ENCODE data around the gene ST8SIA5.
"Not testable (repeated sequence)": the region's sequence is repeated elsewhere in the genome, so short reads cannot be mapped to it uniquely, and the experiment has no call there.

Gene ST8SIA5

GRCh38 chr18:46756559-46757201 lies at the start of gene ST8SIA5:
TSS of gene ST8SIA5 (minus strand) at chr18:46757053. CDS start at chr18:46756508, 545 bp downstream.
- H3K4me3 ChIP-seq (ENCODE audit: low read depth, low read length), result peak within 1 kb of the TSS; percentile 45

- not testable (repeated sequence) for H3K4me3 ChIP-seq (ENCODE audit: low read depth, low read length)
Measured at GRCh38 chr18:46795945-46796344, 39.1 kb upstream of the ST8SIA5 start.

- H3K4me3 ChIP-seq (ENCODE audit: low read depth, low read length), result no peak overlapping the region
Measured at GRCh38 chr18:46794607-46795006, 37.8 kb upstream of the ST8SIA5 start.

GRCh38 chr18:46793565-46793964 lies 36.7 kb upstream of the ST8SIA5 start:
- H3K4me3 ChIP-seq (ENCODE audit: low read depth, low read length), result no peak overlapping the region

GRCh38 chr18:46789088-46789487 lies 32.2 kb upstream of the ST8SIA5 start:
- no peak overlapping the region for H3K4me3 ChIP-seq (ENCODE audit: low read depth, low read length)

GRCh38 chr18:46787674-46788073 lies 30.8 kb upstream of the ST8SIA5 start:
- H3K4me3 ChIP-seq (ENCODE audit: low read depth, low read length), result no peak overlapping the region

GRCh38 chr18:46772357-46772756 lies 15.5 kb upstream of the ST8SIA5 start:
- H3K4me3 ChIP-seq (ENCODE audit: low read depth, low read length), result no peak overlapping the region

- no peak overlapping the region for H3K4me3 ChIP-seq (ENCODE audit: low read depth, low read length)
Measured at GRCh38 chr18:46771141-46771540, 14.3 kb upstream of the ST8SIA5 start.

GRCh38 chr18:46770708-46771107 lies 13.9 kb upstream of the ST8SIA5 start:
- H3K4me3 ChIP-seq (ENCODE audit: low read depth, low read length), result no peak overlapping the region

GRCh38 chr18:46768166-46768921 lies 11.5 kb upstream of the ST8SIA5 start:
- no peak overlapping the region for H3K4me3 ChIP-seq (ENCODE audit: low read depth, low read length)

- H3K4me3 ChIP-seq (ENCODE audit: low read depth, low read length), result no peak overlapping the region
Measured at GRCh38 chr18:46767217-46767616, 10.4 kb upstream of the ST8SIA5 start.

- no peak overlapping the region for H3K4me3 ChIP-seq (ENCODE audit: low read depth, low read length)
Measured at GRCh38 chr18:46764586-46764985, 7.7 kb upstream of the ST8SIA5 start.

GRCh38 chr18:46761059-46761769 lies 4.4 kb upstream of the ST8SIA5 start:
- H3K4me3 ChIP-seq (ENCODE audit: low read depth, low read length), result no peak overlapping the region

- H3K4me3 ChIP-seq (ENCODE audit: low read depth, low read length), result no peak overlapping the region
Measured at GRCh38 chr18:46759890-46760289, 3.0 kb upstream of the ST8SIA5 start.

- H3K4me3 ChIP-seq (ENCODE audit: low read depth, low read length), result peak overlapping the region; percentile 30
Measured at GRCh38 chr18:46756025-46756558, 761 bp downstream of the ST8SIA5 start.

- H3K4me3 ChIP-seq (ENCODE audit: low read depth, low read length), result no peak overlapping the region
Measured at GRCh38 chr18:46755315-46756024, 1.4 kb downstream of the ST8SIA5 start.

- no peak overlapping the region for H3K4me3 ChIP-seq (ENCODE audit: low read depth, low read length)
Measured at GRCh38 chr18:46754661-46755292, 2.1 kb downstream of the ST8SIA5 start.

- H3K4me3 ChIP-seq (ENCODE audit: low read depth, low read length), result no peak overlapping the region
Measured at GRCh38 chr18:46754188-46754587, 2.7 kb downstream of the ST8SIA5 start.

- H3K4me3 ChIP-seq (ENCODE audit: low read depth, low read length), result no peak overlapping the region
Measured at GRCh38 chr18:46751882-46752281, 5.0 kb downstream of the ST8SIA5 start.

GRCh38 chr18:46750626-46751025 lies 6.2 kb downstream of the ST8SIA5 start:
- no peak overlapping the region for H3K4me3 ChIP-seq (ENCODE audit: low read depth, low read length)
